RCC 7860 (cell line): ENCODE measurements around the gene RERE.
"Not testable (repeated sequence)": the region's sequence is repeated elsewhere in the genome, so short reads cannot be mapped to it uniquely, and the experiment has no call there.

Experiments used
- DNase-seq: peaks from one replicate; pipeline ENCODE4 v3.0.0-alpha.2; 2015; ENCODE audit warnings: low spot score
- FAIRE-seq: peaks from 2 replicates; lab custom pipeline; 2012; peaks lifted over from hg19 to GRCh38; lab: Jason Lieb, UNC

RERE gene

DNA sequence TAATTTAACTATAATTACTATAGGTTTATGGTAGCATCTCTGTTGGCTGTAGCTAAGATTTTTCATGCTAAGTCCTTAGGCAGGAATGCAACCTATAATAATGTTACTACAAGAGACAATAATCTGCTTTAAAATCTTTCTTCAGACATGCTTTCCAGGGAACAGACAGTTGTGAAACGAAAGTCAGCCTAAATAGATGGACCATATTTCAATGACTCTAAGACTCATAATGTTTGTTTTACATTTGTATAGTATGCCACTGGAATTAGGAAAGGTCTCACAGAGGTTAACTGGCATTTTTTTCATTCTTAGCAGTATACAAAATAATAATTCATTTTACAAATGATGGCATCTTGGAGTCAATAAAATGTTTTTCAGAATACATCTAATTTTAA, 8.1 kb downstream of the RERE start:
- DNase-seq (no peak), FAIRE-seq (no peak)

DNA sequence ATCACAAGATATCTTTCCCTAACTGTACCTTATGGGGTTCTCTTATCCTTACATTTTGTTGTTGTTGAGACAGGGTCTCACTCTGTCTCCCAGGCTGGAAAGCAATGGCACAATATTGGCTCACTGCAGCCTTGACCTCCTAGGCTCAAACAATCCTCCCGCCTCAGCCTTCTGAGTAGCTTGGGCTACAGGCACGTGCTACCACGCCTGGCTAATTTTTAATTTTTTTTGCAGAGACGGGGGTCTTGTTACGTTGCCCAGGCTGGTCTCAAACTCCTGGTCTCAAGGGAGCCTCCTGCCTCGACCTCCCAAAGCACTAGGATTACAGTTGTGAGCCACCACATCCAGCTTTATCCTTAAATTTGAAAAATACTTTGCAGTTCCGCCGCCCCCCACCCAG, 10.4 kb downstream of the RERE start:
- FAIRE-seq (no peak), DNase-seq (no peak)

DNA sequence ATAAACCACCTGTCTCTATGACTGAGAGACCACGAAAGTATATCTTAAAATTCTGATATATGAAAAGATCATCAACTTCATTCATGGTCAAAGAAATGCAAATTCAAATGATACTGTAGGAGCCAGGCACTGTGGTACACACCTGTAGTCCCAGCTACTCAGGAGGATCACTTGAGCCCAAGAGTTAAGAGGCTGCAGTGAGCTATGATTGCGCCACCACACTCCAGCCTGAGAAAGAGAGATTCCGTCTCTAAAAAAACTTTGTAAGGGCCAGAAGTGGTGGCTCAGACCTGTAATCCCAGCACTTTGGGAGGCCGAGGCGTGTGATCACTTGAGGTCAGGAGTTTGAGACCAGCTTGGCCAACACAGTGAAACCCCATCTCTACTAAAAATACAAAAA, 17.0 kb downstream of the RERE start:
- no peak for FAIRE-seq
- no peak for DNase-seq

DNA sequence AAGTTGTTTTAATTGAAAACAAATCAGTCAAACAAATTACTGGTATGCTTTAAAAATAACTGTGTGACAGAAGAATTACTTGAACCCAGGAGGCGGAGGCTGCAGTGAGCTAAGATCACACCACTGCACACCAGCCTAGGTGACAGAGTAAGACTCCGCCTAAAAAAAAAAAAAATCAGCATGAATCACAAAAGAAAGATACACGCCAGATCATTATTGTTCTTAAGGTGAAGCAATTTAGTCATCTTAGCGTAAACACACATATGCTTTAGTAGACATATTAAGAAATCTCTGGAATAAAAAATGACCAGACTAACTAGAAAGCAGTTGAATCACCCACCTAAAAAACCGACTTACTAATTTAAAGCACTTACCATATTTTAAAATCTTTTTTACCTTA, 20.2 kb downstream of the RERE start:
- peak; percentile 49 for DNase-seq
- peak; percentile 61 for FAIRE-seq

DNA sequence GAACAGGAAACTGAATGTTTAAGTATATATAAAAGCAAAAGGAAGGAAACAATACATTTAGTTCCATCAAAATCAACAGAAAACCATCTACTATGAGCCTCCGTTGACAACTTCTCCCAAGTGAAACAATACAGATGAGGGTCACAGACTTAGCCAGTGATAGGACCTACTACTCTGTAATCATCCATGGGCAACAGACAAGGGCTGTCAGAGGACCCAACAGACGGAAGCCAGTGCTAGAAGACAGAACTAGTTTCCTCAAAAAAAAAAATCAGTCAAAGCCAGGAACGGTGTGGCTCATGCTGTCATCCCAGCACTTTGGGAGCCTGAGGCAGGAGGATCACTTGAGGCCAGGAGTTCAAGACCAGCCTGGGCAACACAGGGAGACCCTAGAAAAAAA, 20.6 kb downstream of the RERE start:
- DNase-seq (no peak), FAIRE-seq (no peak)

DNA sequence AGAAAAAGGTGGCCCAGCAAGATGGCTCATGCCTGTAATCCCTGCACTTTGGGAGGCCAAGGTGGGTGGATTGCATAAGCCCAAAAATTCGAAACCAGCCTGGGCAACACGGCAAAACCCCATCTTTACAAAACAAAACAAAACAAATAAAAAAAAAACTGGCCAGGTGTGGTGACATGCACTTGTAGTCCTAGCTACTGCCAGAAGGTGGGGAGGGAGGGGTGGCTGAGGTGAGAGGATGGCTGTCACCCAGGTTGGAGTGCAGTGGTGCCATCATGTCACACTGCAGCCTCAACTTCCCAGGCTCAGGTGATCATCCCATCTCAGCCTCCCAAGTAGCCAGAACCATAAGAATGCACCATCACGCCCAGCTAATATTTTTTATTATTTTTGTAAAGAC, 22.8 kb downstream of the RERE start:
- DNase-seq (no peak), FAIRE-seq (no peak)

DNA sequence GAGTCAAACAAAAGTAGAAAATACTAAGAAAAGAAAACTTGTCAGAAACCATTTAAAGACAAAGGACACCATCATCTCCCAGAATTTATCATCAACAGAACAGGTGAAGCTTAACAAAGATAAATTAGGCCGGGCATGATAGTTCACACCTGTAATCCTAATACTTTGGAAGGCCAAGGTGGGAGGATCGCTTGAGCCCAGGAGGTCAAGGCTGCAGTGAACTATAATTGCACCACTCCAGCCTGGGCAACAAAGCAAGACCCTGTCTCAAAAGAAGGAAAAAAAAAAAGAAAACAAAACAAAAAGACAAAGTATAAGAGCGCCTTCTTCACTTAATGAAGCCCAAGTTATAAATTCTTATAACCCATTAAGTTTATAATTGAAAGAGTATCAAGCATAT, 25.6 kb downstream of the RERE start:
- no peak for DNase-seq
- no peak for FAIRE-seq

DNA sequence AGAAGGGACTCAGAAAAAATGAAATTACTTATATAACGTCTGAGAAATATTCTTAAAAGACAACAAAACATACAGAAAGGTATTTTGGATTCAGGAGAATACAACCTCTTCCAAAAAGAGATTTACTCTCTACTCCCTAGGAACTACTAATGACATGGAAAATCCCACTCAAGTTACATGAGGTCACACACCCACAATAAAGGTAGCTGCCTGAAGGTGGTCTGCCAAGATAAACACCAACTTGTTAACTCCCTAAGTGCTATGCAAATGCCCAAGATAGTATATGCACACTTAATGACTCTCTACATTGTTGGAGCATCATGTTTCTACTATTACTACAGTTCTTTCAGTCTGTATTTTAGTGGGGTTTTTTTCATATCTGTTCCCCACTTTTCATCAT, 26.5 kb downstream of the RERE start:
- no peak for FAIRE-seq
- no peak for DNase-seq

DNA sequence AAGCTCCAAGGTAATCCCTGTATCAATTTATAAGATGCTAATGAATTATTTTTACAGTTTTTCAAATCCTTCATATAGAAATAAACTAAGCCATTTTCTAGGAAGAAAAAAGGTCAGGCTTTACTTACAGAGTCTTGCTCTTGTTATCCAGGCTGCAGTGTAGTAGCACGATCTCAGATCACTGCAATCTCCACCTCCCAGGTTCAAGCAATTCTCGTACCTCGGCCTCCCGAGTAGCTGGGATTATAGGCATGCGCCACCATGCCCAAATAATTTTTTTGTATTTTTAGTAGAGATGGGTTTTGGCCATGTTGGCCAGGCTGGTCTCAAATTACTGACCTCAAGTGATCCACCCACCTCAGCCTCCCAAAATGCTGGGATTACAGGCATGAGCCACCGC, 27.0 kb downstream of the RERE start:
- DNase-seq (no peak), FAIRE-seq (no peak)

DNA sequence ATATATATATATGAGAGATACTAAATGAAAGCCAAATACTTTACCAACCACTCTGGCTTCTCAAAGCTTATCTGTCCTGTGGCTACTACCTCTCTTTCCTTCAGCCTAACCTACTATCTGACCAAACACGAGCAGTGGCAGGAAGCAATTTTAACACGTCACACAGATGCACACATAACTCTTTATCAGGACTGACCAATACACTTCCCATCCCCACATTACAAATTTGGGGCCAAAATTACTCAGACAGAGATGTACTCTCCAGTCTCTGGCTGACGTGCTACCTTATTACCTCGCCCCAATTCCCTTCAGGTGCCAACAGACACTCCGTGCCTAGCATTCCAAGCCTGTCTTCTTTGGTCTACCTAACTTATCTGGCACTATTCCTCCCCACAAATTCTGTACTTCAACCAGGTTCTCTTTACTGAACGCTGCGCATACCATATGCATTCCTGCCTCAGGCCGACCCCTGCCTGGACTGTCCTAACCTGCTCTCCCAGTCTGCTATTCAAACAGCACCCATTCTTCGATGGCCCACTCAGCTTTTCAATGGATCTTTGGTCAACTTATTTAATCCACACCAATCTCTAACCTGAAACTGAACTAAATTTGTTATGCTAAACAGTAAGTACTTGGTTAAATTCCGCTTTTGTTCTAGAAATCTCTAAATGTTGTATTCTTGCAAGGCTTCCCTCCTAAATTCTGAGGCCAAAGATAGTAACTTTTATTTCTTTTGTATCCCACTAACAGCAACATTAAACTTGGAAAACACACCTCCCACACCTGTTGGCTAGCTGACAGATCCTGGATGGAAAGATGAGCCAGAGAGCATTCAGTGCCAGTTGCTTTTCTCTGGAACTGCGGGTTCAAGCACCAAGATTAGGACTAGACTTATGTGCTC, 27.9 kb downstream of the RERE start:
- FAIRE-seq (no peak), DNase-seq (no peak)

DNA sequence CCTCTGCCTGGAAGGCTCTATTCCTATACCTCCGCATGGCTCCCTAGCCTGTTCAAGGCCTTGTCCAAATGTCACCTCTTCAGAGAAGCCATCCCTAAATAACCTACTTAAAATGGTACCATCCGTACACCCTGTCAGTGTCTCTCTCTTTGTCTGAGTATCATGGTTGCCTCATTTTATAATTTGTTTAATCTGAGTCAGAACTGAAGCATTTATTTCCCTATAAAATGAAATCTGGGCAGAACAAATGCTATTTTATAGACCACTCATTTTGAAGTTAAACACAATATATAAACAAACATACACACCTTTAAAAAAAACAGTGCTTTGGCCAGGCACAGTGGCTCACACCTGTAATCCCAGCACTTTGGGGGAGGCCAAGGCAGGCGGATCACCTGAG, 30.2 kb downstream of the RERE start:
- DNase-seq (no peak), FAIRE-seq (no peak)

DNA sequence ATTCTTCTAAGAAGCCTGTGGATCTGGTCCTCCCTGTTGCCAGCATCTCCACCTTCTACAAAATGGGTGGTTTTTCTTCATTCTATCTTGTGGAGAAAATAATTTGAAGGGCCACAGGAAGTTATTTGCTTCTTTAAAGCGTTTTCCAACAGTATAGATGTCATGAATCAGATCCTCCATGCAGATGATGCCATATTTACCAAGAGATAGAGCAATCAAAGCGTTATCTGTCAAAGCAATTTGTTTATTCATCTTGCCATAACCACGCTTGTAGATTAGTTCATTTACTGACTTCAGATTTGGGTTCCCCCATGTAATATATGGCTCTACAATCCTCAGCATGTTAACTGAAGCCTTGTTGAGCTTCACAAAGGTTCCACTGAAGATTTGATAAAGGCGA, 31.2 kb downstream of the RERE start:
- FAIRE-seq, DNase-seq: not testable (repeated sequence)

DNA sequence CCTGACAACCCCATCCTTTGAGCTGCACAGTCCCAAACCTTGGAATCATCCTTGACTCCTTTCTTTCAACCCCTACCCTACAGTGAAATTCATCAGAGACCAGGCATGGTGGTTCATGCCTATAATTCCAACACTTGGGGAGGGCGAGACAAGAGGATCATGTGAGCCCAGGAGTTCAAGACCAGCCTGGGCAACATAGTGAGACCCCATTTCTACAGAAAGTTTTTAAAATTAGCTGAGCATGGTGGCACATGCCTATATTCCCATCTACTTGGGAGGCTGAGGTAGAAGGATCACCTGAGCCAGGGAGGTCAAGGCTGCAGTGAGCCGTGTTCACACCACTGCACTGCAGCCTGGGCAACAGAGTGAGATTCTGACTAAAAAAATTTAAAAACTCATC, 34.5 kb downstream of the RERE start:
- DNase-seq = no peak
- no peak for FAIRE-seq

DNA sequence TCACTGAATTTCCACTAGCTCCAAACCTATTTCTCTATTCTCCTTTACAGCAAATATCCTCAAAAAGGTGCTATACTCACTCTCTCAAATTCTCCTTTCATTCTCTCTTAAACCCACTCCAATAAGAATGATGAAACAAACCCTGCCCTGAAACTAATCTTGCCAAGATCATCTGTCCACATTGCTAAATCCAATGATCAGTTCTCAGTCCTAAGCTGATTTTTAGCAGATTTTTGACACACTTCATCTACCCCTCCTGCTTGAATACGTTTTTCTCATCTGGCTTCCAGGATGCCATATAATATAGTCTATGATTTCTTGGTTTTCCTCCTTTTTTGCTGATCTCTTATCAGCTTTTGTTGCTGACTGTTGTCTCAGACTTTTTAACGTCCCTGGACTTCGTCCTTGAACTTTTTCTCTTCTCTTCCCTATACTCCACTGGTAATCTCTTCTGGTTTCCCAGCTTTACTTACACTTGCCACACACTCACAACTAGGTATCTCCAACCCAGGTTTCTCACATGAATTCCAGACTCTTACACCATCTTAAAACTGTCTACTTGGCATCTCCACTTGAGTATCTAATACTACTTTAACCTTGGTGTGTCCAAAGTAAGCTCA, 35.3 kb downstream of the RERE start:
- FAIRE-seq (no peak), DNase-seq (no peak)

DNA sequence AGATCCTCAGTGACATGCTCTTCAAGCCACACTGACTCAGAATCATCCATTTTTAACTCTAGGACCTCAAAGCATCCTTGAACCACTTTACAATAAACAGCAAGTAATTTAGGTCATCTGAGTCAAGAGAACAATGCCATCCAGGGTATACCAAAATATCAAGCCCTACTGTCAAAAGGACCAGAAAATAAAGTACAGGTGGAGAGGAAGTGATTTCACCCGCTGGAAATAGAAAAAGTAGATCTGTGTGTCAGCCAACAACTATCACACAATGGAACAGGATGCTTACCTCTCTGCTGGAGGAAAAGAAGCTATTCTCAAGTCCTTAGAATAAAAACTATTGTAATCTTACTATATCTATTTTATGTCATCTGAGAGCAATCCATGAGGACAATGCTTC, 37.0 kb downstream of the RERE start:
- DNase-seq = no peak
- FAIRE-seq = no peak

DNA sequence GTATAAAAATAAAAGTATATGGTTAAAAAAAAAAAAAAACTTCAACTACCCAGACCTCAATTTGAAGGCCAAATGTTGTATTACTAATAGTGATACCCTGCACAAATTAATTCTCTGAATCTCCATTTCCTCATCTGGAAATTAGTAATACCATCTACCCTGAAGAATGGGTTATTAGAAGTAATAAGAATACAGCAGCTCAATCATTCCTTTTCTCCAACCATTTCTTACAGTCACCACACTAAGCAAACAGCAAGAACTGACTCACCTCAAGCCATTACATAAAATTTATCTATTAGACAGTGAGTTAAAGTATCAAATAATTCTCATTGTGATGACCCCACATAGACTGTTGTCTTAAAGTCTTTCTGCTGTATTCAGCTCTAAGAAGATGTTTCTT, 39.6 kb downstream of the RERE start:
- no peak for DNase-seq
- no peak for FAIRE-seq

DNA sequence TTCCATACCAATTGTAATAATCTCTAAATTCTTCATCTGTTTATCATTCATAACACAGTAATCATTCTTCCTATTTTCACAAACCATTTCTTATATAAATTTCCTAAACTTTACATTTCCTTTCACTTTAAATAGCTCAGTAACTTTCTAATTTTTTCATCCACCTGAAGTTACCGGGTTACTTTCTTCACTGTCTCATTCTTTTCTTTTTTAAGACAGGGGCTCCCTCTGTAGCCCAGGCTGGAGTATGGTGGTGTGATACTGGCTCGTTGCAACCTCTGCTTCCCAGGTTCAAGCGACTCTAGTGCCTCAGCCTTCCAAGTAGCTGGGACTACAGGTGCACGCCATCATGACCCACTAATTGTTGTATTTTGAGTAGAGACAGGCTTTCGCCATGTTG, 41.3 kb downstream of the RERE start:
- no peak for FAIRE-seq
- no peak for DNase-seq

DNA sequence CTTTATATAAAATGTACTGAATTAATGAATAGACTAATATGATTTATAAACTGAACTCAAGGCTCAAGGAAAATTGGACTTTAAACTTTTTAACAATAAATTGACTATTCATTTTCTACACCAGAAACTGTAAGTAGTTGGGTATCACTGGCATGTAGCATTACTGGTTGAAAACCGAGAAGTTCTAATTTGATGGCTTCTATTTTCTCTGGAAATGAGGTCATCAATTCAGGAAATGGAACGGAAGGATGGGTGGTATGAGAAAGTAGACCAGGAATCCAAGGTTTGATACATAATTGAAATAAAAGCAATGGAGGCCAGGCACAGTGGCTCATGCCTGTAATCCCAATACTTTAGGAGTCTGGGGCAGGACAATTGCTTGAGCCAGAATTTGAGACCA, 50.4 kb downstream of the RERE start:
- no peak for FAIRE-seq
- no peak for DNase-seq

DNA sequence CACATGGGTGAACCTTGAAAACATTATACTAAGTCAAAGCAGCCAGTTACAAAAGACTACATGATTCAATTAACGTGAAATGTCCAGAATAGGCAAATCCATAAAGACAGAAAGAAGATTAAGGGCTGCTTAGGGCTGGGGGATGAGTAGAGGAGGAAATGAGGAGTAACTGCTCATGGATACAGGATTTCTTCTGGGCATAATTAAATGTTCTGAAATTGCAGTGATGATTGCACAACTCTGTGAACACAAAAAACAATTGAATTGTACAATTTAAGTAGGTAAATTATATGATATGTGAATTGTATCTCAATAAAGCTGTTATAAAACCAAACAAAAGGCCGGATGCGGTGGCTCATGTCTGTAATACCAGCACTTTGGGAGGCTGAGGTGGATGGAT, 52.2 kb downstream of the RERE start:
- no peak for FAIRE-seq
- no peak for DNase-seq

DNA sequence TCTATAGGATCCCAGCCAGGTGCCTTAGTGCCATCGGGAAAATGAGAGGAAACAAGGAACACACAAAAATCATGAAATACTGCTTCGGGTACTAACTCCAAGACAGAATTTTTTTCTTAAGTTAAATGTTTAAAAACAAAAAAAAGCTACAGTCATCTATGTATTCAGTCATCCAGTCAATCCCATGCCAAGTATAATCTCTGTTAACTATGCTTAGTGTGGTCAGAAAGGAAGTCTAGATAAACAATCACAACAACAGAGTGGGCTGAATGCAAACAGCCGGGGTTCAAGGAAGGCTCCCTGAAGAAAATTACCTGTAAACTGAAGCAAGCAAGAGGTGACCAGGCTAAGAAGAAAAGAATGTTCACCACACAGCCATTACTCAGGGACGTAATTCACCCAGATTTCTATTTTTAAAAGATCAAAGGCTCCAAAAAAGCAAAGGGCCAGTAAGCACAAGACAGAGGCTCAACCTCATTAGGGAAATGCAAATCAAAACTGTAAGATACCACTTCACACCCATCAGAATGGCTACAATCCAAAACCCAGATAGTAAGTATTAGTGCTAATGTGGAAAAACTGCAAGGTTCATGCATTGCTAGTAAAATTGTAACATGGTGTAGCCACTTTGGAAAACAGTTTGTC, 53.0 kb downstream of the RERE start:
- FAIRE-seq (no peak), DNase-seq (no peak)

DNA sequence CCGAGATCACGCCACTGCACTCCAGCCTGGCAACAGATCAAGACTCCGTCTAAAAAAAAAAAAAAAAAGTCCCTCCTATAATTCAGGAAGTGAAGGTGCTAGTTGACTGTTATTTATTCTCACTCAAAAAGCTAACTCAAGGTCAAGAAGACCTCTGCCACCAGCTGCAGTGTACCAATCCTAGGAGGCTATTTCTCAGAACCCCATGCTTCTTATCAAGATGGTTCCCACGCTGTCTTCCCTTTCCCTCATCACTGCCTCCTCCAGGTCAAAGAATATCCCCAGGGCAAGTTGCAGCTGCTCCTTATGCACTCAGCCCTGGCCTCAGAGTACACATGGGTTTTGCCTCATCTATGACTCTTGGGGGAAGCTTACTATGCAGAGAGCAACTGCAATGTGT, 53.6 kb downstream of the RERE start:
- DNase-seq (no peak), FAIRE-seq (no peak)

DNA sequence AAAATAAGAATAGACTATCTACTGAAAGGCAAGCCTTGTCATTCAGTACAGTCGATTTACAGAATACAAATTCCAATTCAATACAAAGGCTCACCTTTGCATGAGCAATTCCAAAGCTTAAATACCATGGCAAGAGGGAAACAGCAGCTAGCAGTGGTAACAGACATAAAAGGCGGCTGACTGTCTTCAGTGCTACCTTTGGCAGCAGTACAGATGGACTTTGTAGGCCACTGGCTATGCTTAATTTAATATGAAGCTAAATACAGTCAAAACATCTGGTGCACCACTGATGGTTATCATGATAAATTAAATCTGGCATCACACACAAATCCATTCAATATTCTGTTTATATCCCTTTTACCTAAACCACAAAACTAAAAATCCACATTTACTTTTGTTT, 62.4 kb downstream of the RERE start:
- DNase-seq (no peak), FAIRE-seq (no peak)
